ENCODE data around the gene KATNB1.

The KATNB1 gene

GRCh38 chr16:57739756-57740422, 4.3 kb downstream of the KATNB1 start:
- H3K4me3 ChIP-seq: no peak overlapping the region
- H3K9me3 ChIP-seq: no peaks in the 10 kb centered on the region
- no peak for DNase-seq
- H3K36me3 ChIP-seq: peaks cover 0 to 30% (median 17%) of the 10 kb centered on the region in 3 donors
- peaks cover 0 to 36% (median 13%) of the 10 kb centered on the region in 4 donors for H3K4me1 ChIP-seq
- no peak overlapping the region for H3K27ac ChIP-seq
- no peak for TF ChIP-seq CTCF (IDR thresholded peaks at IDR 0.05)
- intact Hi-C loops (cut with DNase I; ENCODE audit: low total_unique reads): loop anchor here (5.0 to 10.0 kb wide), 2 partner anchors 62 to 385 kb away; partner anchors contain the start of genes CFAP20 and KIFC3
- H3K27me3 ChIP-seq: no peaks in the 10 kb centered on the region

GRCh38 chr16:57740423-57741071, 5.0 kb downstream of the KATNB1 start:
- Histone ChIP-seq H3K9me3 (no peaks in the 10 kb centered on the region), H3K4me1 (peaks cover 0 to 35% (median 13%) of the 10 kb centered on the region in 4 donors), H3K36me3 (peaks cover 0 to 30% (median 17%) of the 10 kb centered on the region in 3 donors), H3K4me3 (no peak overlapping the region), H3K27me3 (no peaks in the 10 kb centered on the region), H3K27ac (no peak overlapping the region)
- no peak for DNase-seq
- intact Hi-C loops (cut with DNase I; ENCODE audit: low total_unique reads): no loop called here
- no peak for TF ChIP-seq CTCF (IDR thresholded peaks at IDR 0.05)

- no peak for TF ChIP-seq CTCF (IDR thresholded peaks at IDR 0.05)
- Histone ChIP-seq H3K4me3 (no peak overlapping the region), H3K27me3 (no peaks in the 10 kb centered on the region), H3K9me3 (no peaks in the 10 kb centered on the region), H3K36me3 (peaks cover 0 to 36% (median 17%) of the 10 kb centered on the region in 3 donors), H3K4me1 (peaks cover 0 to 26% (median 4%) of the 10 kb centered on the region in 4 donors), H3K27ac (no peak overlapping the region)
- intact Hi-C loops (cut with DNase I; ENCODE audit: low total_unique reads): no loop called here
- no peak for DNase-seq
These were observed 6.2 kb downstream of the KATNB1 start for GRCh38 chr16:57741660-57742191.

- H3K36me3 ChIP-seq: peaks cover 0 to 44% (median 23%) of the 10 kb centered on the region in 3 donors
- no peak overlapping the region for H3K4me3 ChIP-seq
- peaks cover 0 to 18% (median 0%) of the 10 kb centered on the region in 4 donors for H3K4me1 ChIP-seq
- no peaks in the 10 kb centered on the region for H3K27me3 ChIP-seq
- H3K9me3 ChIP-seq: no peaks in the 10 kb centered on the region
- no peak for TF ChIP-seq CTCF (IDR thresholded peaks at IDR 0.05)
- no peak for DNase-seq
- intact Hi-C loops (cut with DNase I; ENCODE audit: low total_unique reads): no loop called here
- H3K27ac ChIP-seq: no peak overlapping the region
These were observed 7.0 kb downstream of the KATNB1 start for GRCh38 chr16:57742543-57742942.

GRCh38 chr16:57743458-57743857, 7.9 kb downstream of the KATNB1 start:
- DNase-seq: no peak
- intact Hi-C loops (cut with DNase I; ENCODE audit: low total_unique reads): no loop called here
- no peak overlapping the region for H3K4me3 ChIP-seq
- TF ChIP-seq CTCF (IDR thresholded peaks at IDR 0.05): no peak
- no peak overlapping the region for H3K27ac ChIP-seq
- H3K27me3 ChIP-seq: no peaks in the 10 kb centered on the region
- peaks cover 0 to 52% (median 24%) of the 10 kb centered on the region in 3 donors for H3K36me3 ChIP-seq
- no peaks in the 10 kb centered on the region for H3K9me3 ChIP-seq
- peaks cover 0 to 17% (median 0%) of the 10 kb centered on the region in 4 donors for H3K4me1 ChIP-seq

Measured in tibial artery (tissue), 4 donors.